ENCODE data around the gene BLOC1S5.

Gene BLOC1S5, protein sequence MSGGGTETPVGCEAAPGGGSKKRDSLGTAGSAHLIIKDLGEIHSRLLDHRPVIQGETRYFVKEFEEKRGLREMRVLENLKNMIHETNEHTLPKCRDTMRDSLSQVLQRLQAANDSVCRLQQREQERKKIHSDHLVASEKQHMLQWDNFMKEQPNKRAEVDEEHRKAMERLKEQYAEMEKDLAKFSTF

DNA sequence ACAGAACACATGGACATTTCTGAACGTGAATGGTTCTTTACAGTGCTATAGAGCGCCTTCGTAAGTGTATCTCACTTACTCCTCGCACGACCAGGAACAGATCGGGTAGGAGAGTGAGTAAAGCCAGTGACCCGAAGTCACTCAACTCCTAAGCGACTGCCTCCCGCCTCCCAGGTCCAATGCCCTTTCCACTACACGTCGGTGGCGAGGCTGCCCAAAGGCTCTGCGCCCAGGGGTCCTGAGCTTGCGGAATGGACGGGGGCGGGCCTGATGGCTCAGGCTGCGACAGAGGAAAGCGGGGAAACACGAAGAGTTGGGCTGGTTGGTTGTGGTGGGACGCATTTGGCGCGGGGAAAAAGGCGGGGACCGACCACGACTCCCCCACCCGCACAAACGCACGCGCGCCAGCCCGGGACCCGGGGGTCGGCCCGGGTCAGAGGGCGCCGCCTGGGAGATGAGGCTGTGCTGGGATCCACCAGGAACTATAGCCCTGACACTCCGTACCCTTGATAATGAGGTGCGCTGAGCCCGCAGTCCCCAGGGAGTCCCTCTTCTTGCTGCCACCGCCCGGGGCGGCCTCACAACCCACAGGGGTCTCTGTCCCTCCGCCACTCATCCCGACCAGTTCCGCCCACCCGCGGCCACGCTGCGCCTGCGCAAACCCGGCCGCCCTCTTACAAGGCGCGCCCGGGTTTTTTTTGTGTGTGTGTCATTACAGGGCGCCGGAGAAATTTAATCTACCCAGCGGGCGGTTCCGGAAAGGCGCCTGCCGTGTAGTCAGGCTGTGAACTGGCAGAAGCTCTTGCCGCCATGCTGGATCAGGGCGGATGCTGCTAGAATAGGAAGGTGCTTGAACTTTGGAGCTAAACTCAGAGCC lies at the start of gene BLOC1S5:
BLOC1S5 (minus strand) TSS at position 629 of the 877 bp plus-strand sequence; CDS start at position 616, 13 bp downstream.
- peak; percentile 51 for DNase-seq

DNA sequence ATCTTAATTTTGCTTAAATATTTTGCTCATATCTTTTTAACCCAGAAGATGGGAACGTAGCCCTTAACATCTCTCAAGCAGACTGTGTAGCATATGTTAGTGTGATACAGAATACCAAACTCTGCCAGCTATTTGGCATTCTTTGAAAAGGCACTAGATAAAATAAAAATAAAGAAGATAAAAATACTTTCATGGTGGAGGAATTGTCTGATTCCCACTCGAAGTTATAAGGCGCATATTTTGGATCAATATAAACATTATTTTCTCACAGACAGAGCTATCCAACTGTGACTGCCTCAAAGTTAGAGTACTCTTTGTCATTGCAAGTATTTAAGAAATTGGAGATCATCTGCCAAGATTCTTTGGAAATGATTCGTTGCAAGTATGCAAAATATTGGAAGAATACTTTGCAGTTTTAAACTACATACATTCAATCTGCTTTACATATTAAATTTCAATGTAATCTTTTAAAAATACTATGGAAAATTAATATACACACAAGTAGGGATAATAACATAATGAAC lies 49.0 kb upstream of the BLOC1S5 start:
- no peak for DNase-seq

DNA sequence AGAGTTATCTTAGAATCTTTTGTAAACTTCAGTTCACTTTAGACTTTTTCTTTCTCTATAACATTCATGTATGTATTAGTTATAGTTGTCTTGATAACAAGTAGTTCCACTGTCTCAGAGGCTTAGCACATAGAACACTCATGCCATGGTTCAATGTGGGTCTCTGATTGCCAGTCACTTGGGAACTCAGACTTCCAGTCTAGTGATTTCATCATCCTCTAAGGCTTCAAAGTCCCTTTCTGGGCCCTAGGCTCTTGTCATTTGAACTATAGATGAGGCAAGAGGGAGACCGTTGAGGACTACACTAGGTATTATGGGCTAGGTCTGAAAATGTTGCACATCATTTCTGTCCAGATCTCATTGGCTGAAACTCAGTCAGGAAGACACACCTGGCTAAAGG lies 46.5 kb upstream of the BLOC1S5 start:
- DNase-seq, result no peak

DNA sequence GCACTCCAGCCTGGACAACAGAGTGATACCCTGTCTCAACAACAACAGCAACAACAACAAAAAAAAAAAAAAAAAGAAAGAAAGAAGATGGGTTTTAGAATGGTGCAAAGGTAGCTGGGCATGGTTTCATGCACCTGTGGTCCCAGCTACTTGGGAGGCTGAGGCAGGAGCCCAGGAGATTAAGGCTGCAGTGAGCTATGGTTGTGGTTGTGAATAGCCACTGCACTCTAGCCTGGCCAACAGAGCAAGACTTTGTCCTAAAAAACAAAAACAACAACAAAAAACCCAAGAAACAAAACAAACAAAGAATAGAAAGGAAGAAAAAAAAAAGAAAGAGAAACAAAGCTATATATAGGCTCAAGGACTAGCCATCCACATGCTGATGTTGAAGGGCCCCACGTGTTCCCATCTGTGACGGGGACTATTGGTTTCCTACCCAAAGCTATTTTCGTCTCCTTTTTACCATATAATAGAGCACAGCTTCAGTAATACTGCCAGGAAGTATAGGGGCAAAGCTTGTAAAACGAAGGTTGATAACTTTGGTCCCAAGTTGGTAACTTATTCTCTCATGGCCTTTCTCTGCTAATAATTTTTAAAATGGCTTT lies 46.0 kb upstream of the BLOC1S5 start:
- DNase-seq, result no peak

DNA sequence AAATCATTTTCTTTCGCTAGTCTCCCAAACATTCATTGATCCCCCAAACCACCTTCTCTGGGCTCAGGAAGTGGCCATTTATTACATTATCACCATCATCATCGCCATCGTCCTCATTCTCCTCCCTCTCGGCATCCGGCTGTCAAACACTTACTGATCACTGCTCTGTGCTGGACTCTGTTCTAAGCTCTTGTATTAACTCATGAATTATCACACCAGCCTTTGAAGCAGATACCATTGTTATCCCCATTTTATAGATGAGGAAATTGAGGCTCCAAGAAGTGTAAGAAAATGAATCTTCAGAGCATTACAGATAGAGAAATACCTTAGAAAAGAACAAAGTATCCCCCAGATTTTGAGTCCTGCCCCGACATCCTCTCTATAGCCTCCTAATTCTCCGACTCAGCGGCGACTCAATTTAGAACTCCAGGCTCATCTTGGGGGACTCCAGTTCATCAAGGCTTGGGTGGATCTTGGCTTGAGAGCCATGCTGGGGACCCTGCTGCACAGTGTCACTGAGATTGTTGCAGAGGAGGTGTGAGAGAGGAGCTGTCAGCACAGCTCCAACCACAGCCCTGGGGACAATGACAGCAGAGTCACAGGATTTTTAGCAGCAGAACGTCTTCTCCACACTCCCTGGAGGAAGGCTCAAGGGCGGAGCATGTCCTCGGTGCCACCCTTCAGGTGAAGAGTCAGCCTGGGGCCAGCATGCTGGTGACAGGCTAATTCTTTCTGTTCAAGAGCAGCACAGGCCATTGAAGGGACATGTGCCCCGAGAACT lies 44.8 kb upstream of the BLOC1S5 start:
- DNase-seq, result no peak

DNA sequence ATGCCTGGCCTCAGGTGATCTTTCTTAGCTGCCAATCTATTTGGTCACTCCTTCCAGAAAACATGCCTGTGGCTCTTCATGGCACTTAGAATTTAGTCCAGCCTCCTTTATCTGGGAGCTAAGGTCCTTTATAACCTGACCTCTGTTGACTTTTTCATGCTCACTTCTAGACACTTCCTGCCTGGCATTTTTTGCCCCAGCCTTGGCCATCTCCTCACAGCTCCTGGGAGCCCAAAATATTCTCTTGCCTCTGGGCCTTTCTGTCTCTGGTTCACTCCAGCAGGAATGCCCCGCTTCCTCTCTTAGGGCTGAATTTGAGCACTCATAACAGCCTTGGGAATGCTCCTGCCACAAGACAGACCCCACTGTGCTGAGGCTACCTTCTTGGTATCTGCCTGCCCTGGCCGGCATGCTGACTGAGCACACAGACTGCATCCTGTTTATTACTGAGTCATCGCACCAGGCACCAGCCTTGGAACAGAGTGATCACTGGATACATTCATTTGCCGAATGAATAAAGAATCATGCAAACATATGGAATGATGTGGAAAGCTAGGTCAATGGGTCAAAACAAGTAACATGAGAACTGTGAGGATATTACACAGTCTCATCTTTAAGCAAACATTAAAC lies 44.0 kb upstream of the BLOC1S5 start:
- no peak for DNase-seq

DNA sequence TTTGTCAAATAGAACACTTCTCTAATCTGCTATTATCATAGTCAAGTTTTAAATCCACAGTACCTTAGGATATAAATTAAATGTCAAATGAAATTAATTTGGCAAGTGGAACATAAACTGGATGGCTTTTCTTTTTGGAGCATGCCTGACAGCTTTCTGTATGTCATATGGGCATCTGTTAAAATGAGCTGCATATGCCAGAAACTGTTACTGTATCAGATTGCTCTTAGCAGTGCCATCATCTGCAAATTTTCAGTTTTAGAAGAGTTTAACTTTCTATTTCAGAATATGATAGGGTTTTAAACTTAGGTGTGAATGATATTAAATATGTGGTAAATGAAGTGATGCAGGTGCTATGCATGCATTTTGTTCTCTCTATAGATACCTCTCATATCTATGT lies 41.6 kb upstream of the BLOC1S5 start:
- no peak for DNase-seq

DNA sequence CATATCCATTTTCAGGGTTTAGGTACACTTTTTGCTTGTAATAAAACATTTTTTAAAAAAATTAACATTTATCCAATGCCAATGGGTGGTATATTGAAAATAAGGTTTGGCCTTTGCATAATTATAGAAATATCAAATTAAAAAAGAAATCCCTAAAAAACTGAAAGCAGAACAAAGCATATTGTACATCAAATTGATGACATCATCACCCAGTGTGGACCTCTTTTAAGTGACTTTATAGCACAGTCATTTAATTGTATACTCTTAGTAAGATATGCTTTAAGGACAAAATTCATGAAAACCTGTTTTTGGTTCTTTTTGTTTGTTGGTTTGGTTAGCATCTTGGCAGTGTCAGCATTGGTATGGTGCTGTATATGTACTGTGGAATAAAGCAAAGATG lies 39.5 kb upstream of the BLOC1S5 start:
- DNase-seq, result no peak

DNA sequence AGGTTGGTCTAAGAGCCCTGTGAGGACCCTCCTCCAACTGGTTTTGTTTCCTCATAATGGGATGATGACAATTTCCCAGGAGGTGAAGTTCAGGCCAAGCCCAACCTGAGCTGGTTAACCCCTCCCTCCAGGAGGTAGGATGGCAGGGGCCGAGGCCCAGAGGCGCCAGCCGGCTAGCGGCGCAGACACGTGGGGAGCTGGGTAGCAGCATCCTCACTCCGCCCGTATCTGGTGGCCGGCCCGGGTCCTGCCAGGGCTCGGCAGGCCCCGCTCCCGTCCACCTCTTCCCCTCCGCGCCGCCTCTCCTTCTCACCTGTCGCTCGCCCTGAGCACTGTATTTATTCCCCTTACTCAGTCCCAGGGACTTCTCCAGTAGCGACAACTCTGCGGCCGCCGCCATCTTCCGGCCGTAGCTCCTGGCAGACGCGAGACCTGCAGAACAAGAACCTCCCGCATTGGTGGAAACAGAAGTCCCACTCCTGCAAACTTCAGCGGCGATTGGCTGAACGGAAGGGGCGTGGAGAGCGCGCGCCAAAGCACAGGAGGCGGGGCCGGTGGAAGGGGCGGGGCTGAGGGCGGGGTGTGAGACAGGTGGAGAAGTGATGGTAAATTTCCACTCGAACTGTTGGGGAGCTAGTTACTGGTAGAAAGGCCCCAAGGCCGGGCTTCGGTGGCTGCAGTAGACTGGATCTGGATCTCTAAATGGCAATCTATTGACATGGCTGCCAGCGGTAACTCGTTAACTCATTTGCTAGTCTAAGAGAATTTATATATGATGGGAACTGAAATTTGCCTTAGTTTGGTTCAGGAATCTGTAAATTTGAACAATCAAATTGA lies 38.2 kb upstream of the BLOC1S5 start, which contains the start of gene EEF1E1:
EEF1E1 (minus strand) TSS at position 427 of the 837 bp plus-strand sequence; CDS start at position 400, 27 bp downstream.
- DNase-seq, result peak; percentile 39

DNA sequence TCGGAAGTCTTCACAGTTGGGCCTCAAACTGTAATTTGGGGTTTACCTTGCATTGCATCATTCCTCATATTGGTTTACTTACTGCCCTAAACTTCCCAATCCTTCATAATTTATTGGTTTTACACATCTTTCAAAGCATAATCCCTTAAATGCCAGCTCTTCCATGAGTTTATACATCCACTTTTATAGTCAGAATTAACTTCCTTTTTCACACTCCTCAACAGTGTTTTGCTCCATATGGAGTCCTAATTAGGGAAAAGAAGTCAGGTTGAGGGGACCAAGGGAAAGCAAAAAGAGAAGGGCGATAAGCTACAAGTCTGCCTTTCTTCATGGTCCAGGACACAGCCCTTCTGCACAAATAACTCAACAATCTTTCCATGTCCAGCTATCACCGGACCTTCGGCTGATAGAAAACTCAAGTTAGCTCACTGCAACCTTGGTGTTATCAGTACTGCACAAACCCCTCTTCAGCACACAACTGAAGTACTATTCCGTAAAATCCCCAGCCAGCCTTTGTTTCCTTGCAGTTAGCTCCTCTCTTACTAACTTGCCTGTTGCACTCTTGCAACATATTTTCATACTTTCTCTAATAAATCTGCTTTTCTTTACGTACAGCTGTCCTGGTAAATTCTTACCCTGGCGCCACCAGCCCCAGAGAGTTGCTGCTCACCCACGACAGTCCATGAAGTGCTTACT lies 36.1 kb upstream of the BLOC1S5 start:
- no peak for DNase-seq

DNA sequence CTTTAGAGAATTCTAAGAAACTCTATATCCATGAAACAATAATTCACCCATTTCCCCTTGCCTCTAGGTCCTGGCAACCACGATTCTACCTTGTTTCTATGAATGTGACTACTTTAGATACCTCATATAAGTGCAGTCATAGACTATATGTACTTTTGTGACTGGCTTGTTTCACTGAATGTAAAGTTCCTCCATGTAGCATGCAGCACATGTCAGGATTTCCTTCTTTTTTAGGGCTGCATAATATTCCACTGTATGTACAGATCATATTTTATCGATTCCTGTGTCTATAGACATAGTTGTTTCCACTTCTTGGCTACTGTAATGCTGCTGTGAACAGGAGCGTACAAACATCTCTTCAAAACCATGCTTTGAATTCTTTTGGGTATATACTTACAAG lies 26.5 kb upstream of the BLOC1S5 start:
- no peak for DNase-seq

DNA sequence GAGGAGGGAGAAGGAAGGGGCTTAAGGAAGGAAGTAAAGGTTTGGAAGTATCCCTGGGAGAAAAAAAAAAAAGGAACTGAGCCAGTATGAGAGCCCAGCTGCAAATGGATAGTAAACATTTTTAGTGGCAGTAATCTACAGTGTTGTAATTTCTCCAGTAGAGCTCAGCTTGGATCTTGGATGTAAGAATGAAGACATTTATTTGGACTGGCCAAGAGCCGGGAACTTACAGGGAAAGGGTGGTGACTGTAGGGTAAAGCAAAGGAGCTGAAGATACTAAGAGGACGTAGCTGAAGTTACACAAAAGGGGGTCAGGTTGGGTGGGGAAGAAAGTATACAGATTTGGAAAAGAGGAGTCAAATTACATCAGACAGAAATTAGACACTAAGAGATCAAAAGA lies 24.7 kb upstream of the BLOC1S5 start:
- no peak for DNase-seq

DNA sequence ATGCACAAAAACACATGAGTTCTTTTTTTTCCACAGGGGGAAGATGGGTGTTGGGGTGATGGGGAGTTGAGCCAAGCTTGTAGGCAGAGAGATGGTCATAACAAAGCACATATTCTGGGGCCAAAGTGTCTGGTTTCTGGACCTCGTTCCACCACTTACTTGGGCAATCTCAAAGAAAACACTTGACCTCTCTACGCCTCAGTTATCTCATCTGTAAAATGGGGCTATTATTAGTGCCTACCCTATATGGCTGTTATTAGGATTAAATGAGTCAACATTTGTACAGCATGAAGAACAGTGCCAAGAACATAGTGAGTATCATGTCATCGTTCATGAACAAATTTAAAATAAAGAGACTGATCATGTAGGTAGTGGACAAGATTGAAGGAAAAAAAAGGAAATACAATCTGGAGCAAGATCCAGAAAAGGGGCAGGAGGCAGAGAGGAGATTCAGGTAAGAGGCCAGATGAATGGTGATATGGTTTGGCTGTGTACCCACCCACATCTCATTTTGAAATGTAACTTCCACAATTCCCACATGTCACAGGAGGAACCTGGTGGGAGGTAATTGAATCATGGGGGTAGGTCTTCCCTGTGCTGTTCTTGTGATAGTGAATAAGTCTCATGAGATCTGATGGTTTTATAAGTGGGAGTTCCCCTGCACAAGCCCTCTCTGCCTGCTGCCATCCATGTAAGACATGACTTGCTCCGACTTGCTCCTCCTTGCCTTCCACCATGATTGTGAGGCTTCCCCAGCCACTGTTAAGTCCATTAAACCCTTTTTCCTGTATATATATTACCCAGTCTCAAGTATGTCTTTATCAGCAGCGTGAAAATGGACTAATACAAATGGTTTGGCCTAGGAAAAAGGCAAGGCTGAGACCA lies 23.9 kb upstream of the BLOC1S5 start:
- no peak for DNase-seq

DNA sequence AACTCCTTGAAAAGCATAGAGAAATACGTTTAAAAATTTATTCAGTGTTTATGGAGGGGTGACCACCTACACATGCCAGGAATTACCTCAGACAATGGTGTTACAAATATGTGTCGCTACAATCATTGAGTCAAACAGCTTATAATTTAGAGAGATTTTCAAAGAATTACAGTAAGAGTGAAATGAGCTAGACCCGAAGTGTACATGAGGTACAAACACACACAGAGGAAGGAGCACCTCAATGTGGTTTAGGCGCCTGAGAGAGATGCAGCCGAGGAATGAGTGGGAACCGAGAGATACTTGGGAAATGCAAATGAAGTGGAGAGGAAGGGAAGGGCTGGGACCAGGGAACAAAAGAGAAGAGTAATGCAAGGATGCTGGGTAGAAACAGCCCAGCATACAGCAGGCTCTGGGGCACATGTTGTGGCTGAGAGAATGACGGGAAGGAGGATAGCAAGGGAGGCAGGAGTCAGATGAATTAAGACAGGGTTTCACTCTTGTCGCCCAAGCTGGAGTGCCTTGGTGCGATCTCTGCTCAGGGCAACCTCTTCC lies 22.6 kb upstream of the BLOC1S5 start:
- DNase-seq, result no peak

DNA sequence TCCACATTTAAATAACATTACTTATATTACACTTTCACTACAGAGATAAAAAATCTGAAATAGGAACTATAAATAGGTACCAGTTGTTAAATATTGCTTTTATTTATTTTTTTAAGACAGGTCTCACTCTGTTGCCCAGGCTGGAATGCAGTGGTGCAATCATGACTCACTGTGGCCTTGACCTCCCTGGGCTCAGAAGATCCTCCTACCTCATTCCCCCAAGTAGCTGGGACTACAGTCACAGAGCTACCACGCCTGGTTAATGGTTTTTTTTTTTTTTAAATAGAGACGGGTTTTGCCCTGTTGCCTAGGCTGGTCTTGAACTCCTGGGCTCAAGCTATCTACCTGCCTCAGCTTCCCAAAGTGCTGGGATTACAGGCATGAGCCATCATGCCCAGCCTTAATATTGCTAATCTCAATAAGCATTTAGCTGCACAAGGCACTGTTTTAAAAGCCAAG lies 20.9 kb upstream of the BLOC1S5 start:
- no peak for DNase-seq

DNA sequence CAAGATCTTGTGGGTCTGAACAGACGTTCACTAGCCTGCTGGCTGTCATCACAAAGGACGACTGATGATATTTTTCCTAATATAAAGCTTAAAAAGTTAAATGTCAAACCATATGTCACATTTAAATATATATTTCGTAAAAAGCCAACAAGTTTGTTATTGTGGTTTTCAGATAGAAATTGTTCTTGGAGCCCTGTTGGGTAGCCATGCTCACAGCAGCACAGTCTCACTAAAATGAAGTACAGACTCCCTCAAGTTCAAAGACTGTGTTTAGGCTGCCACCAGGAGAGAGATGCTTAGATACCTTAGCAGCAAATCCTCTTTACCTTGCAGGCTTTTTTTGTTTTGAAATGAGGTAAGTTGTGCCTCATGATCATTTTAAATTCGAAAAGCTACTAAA lies 20.4 kb upstream of the BLOC1S5 start:
- no peak for DNase-seq

DNA sequence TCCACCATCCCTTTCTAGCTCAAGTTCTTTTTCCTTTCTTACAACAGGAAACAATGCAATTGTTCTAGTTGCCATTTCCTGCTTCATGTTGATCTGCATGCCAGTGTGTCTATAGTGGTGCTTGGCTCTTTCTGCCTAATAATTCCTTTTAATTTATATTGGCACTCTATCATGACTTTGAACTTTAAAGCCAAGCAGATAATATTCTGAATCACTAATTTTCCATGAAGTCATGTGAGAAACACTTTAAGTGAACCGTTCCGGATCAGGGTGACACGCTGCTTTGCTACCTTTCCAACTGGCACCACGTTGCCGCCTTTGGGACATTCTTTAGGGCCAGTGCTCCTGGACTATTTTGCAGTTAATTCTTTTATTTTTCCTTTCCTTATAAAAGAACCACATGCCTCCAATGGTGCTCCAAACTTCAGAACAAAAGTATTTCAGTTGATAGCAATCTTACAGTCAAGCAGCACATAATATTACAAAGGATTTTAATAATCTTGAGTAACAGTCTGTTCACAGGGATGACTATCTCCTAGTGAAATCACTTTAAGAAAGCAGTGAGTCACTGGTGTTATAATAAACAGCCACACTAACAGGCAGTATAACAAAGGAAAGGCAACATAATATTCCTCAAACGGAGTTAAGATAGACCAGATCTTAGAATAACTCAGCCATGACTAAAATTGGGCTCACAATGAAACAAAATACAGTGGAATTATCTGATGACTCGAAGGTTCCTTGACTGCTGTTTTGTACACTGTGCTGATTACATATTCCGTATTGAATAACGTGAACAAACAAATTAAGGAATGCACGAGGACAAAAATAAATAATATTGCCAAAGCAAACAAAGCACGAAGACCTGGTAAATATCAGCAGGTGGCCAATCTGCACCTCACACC lies 19.0 kb upstream of the BLOC1S5 start:
- DNase-seq, result no peak

DNA sequence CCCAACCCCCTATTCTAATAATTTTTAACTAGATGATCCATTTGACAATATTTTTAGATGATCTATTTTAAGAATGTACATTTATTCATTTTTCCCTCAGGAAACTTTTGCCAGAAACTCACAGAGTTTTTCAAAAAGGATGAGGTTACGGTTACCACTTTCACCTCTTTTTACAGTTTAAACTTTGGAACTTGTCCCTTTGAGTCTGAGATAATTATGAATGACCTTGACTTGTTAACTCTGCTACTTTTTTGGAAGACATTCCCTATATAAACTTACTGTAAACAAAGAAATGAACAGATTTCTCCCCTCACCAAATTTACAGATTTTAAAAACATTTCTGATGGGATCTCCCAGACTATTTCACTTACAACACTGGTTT lies 18.4 kb upstream of the BLOC1S5 start:
- no peak for DNase-seq
